DMS79 (cell line): ENCODE measurements around the gene KRTAP10-9.
A peak's percentile ranks its signal among the peaks of the same experiment; 100 is the strongest.
"Not testable (repeated sequence)": the region's sequence is repeated elsewhere in the genome, so short reads cannot be mapped to it uniquely, and the experiment has no call there.

Experiments used
- DNase-seq: peaks from one replicate; lab custom pipeline; 2025; lab: John Stamatoyannopoulos, UW

KRTAP10-9 gene

DNA sequence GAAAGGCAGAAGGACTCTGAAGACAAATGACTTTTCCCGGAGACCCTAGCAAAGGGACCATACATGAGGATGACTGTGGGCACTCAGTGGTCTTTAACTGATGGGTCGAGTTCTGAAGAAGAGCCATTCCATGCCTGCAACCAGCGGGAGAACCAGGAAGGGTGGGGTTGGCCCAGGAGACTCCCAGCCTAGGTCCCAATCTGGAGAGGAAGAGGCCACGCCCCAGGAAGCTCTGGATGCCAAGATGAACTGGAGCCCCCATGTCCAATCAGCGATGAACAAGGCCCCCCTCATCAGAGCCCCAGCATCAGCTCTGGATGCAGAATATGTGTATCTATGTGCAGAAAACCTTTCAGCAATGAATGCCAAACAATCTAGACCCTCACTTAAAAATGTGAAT lies 13.9 kb downstream of the KRTAP10-9 start:
- no peak for DNase-seq

DNA sequence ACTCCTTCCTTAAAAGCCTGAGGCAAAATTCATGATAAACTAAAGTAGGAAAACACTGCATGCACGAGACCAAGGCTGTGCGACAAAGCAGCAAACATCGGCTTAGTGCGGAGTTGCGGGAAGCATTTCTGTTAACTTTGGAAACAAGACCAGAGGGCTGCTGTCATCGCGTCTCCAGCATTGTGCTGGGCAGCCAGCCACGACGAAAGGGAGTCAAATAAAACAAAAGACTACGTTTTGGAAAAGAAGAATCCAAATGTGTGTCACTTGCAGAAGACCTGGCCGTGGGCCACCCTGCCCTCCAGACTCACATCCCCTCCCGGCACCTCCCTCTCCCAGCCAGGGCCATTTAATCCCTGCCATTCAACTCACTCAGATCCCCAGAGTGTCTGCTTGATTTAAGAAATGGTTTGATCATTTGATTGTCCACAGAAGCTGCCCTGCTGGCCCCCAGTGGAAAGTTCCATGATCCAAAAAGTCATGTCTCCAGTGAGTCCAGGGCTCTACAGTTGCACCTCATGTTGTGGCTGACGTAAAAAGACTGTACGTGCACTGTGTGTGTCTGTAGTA lies 16.9 kb downstream of the KRTAP10-9 start:
- no peak for DNase-seq

DNA sequence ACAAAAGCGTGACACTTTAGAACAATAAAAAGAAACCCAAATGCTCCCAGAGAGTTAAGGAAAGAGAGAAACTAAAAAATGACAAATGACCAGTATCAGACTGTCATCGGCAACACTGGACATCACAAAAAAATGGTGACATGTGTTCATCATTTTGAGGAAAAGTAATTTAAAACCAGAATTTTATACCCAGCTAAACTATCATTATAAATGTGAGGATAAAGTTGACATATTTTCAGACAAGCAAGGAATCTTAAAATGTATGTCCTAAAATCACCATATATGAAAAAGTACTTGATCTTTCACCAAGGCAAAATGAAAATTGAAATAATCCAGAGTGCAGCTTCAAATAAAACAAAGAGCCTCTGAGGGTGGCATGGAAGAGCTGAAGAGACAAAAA lies 18.0 kb downstream of the KRTAP10-9 start:
- no peak for DNase-seq

DNA sequence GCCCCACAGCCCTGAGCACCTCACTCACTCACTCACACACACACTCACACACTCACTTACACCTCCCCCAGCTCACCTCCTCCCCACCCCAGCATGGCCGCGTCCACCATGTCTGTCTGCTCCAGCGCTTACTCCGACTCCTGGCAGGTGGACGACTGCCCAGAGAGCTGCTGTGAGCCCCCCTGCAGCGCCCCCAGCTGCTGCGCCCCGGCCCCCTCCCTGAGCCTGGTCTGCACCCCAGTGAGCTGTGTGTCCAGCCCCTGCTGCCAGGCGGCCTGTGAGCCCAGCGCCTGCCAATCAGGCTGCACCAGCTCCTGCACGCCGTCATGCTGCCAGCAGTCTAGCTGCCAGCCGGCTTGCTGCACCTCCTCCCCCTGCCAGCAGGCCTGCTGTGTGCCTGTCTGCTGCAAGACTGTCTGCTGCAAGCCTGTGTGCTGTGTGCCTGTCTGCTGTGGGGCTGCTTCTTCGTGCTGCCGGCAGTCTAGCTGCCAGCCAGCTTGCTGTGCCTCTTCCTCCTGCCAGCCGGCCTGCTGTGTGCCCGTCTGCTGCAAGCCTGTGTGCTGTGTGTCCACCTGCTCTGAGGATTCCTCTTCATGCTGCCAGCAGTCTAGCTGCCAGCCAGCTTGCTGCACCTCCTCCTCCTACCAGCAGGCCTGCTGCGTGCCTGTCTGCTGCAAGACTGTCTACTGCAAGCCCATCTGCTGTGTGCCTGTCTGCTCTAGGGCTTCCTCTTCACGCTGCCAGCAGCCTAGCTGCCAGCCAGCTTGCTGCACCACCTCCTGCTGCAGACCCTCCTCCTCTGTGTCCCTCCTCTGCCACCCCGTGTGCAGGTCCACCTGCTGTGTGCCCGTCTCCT lies 19.7 kb downstream of the KRTAP10-9 start, which contains the start of gene KRTAP10-11:
Gene KRTAP10-11, plus strand, starts transcription at position 49 of the 856 bp plus-strand sequence. Its CDS starts 45 bp downstream, at position 94.
- not testable (repeated sequence) for DNase-seq

DNA sequence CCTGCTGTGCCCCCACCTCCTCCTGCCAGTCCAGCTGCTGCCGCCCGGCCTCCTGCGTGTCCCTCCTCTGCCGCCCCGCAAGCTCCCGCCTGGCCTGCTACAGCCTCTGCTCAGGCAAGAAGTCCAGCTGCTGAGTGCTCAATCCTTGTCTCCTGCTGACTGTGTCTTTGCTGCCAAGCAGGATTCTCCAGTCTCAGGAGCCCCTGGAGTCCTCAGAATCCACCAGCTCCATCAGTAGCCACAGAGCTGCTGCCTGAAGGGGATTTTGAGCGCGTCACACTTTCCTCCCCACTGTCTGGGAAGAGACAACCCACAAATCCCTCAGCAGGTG lies 20.3 kb downstream of the KRTAP10-9 start:
- peak; percentile 46 for DNase-seq

DNA sequence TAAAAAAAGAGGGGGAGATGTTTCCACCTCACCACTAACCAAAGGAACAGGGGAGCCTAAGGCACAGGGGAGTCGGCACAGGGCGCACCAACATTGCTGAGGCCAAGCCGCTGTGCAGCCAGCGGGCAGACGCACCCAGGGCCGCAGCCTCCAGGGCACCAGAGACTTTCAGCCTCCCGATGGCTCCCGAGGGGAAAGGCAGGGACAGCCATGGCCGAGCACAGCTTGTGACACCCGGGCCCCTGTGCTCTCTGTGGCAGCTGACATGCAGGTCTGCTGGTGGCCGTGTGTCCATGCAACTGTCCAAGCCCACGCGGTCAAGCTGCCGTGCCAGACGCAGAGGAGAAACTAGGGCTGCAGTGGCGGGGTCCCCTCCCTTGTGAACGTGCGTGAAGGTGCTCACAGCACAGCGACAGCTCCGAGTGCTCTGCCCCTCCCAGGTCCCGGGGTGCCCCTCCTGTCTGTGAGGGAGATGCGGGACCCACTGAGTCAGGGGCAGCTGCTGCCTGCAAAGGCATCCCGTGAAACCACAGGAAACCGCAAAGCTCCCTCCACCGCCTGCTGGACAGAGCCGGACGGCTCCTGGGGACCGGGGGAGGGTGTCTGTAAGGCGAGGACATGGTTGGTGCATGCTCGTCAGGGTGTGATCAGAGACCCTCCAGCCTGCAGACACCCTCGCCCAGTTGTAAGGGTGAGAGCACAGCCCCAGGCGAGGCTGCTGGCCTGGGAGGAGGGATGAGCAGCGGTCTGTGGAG lies 21.8 kb downstream of the KRTAP10-9 start:
- no peak for DNase-seq

DNA sequence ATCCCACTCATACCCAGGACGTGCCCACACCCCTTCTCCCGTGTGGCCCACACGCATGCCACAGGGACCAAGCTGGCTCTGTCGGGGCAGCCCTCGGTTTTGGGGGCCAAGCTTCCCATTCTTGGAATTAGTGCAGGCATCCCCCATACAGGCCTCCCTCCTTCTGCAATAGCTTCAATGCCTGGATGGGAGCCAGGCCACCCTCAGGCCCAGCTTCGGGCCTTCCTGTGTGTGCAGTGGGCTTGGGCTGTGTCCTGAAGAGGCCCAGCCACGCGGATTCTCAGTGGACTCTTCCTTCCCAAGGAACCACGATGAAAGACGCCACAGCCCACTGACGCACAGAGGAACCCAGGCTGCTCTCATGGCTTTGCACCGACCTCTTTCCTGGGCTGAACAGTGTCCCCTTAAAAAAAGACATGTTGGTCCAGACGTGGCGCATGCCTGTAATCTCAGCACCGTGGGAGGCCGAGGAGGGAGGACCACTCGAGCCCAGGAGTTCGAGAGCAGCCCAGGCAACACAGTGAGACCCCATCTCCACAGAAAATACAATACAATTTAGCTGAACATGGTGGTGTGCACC lies 22.7 kb downstream of the KRTAP10-9 start:
- no peak for DNase-seq

DNA sequence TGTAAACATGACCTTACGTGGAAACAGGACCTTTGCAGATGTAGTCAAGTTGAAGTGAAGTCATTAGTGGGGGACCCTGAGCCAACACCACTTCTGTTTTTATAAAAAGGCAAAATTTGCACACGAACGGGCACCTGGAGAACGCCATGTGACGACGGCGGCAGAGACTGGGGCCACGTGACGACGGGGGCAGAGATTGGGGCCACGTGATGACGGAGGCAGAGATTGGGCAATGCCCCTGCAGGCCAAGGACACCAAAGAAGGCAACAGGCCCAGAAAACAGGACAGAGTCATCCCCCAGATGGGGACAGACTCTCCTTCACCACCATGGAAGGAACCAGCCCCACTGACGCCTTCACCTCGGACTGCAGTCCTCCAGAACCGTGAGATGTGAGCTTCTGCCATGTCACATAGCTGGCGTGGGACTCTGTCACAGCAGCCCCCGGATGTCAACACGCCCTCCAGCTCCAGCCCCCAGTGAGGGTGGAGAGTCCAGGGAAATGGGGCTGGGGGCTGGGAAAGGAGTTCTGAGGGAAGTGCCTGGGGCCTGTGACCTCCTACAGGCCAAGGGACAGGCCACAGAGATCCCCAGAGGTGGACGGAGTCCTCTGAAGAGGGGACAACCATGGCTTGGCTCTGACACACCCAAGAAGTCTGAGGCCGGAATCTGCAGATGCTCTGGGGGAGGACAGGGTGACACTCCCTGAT lies 23.5 kb downstream of the KRTAP10-9 start:
- DNase-seq = no peak

DNA sequence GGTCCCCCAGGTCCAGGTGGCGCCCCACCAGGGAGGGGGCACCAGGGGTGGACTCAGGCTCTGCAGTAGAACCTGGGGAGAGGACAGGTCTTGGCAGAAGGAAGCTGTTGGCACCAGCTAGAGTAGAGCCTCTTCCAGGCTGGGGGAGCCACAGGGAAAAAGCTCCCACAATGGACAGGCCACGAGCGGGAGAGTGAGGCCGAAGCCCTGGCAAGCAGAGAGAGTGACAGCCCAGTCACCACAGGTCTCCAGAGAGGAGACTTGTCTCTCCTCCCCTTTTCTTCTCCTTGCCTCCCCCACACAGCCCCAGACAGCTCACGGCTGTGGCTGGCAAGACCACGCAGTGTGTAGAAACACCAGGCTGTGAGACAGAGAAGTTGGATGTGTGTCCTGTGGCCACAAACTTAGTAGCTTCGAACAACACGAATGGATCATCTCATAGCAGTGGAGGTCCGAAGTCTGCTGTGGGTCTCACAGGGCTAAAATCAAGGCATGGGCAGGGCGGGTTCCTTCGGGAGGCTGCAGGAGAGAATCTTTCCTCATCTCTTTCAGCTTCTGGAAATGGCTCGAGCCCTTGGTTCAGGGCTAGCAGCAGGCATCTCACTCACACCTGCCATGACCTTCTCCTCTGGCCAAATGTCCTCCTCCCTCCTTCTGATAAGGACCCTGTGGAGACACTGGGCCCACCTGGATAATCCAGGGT lies 24.2 kb downstream of the KRTAP10-9 start:
- DNase-seq = no peak

DNA sequence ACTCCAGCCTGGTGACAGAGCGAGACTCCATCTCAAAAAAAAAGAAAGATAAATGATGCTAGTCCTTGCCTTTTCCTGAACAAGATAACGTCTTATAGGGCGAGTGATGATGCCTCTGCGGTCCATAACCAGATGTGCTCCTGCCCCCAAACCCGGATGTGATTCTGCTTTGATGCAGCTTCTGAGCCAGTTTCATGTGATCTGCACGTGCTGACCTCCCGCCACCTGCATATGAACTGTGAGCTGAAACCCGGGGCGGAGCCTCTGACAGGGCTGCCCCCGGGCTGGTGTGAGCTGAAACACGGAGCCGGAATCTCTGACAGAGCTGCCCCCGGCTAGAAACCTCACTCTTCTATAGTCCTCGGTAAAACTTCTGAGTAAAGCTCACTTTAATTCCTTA lies 26.2 kb downstream of the KRTAP10-9 start:
- DNase-seq = no peak

DNA sequence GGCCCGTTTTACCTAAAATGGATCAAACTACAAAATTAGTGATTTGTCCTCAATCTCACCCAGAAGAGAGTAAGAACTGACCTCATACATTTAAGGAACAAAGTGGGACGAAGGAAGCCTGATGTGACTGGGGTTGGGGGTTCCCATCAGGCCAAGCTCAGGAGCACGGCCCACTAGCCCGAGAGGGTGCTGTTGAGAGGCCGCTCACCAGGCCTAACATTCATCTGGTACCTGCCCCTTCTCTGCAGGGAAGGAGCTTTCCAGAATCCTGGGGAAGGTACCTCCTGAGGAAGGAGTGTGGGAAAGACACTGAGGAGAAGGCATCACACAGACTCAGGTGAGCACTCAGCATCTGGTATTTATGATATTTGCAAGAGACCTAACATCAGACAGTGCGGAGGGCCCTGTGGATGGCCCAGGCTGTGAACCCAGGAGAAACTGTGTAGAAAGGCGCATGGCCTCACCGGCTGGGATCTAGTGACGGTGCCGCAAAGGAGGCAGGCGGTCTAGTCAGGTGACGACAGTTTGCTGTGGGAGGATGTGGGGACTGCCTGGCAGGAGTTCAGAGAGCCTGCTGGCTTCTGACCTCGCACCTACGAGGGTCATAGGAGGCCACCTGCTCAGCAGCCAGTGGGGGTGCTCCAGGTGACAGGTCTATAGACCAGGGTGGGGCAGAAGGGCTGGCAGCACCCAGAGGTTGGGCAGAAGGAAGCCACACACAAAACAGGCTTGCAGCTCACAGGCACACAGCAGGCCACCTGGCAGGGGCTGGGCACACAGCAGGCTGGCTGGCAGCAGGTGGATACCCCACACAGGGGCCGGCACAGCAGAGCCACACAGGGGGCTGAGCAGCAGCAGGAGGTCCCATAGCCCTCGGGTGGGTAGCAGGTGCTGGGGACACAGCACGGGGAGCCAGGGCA lies 27.0 kb downstream of the KRTAP10-9 start:
- no peak for DNase-seq

DNA sequence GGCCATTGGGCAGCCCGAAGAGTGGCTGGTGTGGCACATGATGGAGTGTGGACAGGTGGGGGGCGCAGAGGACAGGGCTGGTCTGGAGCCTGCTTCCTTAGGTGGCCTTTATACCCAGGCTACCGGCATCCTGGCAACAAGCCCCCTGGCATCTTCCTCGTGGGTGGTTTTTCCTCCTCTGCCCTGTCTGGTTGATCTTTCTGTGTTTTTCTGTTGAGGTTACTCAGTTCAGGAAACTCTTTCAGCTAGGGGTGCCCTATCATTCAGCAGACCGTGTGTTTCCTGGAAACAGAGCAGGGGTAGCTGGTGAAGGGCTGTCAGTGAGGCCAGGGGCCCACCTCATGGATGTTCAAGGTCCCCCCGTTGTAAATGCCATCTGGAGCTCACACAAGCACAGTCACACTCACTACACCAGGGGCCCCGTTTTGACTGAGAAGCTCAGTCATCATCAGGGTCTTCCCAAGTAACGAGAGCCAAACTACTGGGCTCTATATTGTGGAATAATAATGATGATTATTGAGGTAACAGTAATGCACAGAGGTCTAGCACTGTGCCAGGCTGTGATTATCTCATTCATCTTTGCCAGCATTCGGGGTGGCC lies 27.8 kb downstream of the KRTAP10-9 start, which contains the start of gene KRTAP12-4:
Gene KRTAP12-4, minus strand, starts transcription at position 84 of the 600 bp plus-strand sequence. Its CDS starts 45 bp downstream, at position 39.
- no peak for DNase-seq

DNA sequence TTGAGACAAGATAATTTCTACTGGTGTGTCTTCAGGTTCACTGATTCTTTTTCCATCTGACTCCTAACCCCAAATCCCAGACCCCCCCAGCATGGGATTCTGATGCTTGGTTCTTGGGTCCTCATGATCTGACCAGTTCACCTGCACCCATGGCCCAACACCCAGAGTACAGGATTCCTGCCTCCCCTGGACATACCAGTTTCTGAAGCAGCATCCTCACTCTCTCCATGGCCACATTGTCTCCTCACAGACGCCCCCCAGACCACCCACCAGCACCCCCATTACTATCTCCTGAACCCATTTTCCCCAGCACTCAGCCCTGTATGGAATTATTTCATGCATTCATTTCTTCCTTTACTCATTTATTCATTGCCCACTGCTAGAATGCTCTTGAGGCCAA lies 30.0 kb downstream of the KRTAP10-9 start:
- DNase-seq = no peak

DNA sequence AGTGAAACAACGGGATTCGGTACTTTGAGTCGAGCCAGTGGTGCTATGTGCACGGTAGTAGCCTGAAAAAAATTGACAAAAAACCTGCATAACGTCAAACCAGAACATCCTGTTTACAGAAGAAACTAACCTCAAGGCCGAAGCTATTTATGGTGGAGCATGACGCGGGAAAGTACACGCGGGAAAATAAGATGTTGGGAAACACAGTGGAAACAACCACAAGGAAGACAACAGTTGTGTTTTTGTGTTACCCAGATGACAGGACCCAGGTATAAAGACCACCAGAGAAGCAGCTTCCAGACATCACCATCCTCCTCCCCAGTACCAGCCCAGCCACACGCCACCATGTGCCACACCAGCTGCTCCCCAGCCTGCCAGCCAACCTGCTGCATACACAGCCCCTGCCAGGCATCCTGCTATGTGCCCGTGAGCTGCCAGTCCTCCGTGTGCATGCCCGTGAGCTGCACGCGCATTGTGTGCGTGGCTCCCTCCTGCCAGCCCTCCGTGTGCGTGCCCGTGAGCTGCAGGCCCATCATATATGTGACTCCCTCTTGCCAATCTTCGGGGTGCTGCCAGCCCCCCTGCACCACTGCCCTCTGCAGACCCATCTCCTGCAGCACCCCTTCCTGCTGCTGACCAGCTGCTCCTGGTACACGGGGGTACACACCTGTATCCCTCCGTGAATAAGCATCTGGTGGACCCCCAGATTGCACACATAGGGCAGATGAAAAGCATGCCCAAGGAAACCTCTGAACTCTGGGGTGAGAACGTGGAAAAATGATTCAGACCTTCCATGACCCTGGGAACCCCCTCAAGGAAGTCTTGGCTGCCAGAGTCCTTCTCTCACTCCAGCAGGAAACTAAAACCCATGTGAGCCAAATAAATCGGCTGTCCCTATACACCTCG lies 31.0 kb downstream of the KRTAP10-9 start, which contains the start of gene KRTAP12-3:
Gene KRTAP12-3, plus strand, starts transcription at position 298 of the 906 bp plus-strand sequence. Its CDS starts 48 bp downstream, at position 346.
- DNase-seq = no peak

DNA sequence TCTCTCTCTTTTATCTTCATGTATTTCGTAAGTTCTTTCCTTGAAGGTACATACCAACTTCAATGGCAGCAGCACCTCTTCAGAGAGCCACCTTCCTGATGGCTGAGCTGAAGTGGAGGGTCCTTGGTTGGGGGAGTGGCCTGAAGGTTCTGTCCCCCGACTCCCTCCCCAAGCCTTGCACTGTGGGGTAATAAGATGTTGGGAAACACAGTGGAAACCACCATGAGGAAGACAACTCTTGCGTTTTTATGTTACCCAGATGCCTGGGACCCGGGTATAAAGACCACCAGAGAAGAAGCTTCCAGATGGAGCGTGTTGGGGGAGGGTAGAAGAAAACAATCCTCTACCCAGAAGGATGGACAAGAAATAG lies 31.6 kb downstream of the KRTAP10-9 start:
- no peak for DNase-seq

DNA sequence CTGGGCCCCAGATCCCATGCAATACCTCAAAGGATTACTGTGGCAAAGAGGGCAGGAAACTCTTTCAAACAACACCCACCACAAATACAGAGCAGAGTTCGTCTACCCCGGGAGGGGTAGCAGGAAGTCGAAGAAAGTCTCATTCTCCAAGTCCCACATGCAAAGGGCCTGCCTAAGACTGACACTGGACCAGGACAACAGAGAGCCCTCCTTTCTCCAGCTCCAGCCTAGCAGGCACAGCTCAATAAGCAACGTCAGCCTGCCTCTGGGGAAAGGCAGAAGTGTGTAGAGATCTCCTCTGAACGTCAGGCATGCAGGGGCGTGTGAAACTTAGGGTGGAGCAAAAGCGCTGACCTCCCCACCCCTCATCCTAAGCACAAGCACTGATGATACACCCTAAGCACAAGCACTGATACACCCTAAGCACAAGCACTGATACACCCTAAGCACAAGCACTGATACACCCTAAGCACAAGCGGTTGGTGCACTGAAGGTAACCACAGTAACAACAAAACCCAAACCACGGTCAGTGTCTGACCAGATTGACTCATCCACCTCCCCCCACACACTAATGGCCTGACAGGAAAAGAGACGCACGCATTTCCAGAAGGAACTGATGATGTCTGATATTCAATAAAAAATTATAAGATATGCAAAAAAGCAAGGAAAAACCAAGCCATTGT lies 32.2 kb downstream of the KRTAP10-9 start:
- DNase-seq = no peak

DNA sequence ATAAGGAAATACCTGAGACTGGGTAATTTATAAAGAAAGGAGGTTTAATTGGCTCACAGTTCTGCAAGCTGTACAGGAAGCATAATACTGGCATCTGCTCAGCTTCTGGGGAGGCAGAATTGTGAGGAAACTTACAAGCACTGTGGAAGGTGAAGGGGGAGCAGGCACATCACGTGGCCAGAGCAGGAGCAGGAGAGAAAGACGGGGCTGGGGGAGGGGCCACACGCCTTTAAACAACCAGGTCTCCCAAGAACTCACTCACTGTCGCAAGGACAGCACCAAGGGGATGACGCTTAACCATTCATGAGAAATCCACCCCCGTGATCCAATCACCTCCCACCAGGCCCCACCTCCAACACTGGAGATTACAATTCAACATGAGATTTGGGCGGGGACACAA lies 34.7 kb downstream of the KRTAP10-9 start:
- not testable (repeated sequence) for DNase-seq

DNA sequence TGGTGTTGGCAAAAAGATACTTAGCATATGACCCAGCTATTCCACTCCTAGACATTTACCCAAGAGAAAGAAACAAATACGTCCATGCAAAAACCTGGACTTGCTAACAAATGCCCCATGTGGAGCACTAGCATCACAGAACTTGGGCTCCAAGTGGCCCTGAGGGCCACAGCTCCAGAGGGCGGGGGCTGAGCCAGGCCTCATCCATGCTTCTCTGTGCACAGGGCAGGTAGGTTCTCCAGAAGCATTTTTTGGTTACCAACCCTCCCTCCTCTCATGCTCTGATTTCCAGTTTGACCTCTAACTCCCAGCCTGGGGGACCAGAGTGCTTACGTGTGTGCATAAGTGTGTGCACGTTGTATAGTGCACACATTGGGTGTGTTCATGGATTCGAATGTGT lies 37.8 kb downstream of the KRTAP10-9 start:
- DNase-seq = no peak
